Eye (tissue), 1 donor: ENCODE results near the gene TUBA4B.
"Not testable (repeated sequence)": the region's sequence is repeated elsewhere in the genome, so short reads cannot be mapped to it uniquely, and the experiment has no call there.

ENCODE experiments used
- DNase-seq: peaks from one replicate; pipeline ENCODE4 v3.0.0-alpha.2; 2015

TUBA4B gene

DNA sequence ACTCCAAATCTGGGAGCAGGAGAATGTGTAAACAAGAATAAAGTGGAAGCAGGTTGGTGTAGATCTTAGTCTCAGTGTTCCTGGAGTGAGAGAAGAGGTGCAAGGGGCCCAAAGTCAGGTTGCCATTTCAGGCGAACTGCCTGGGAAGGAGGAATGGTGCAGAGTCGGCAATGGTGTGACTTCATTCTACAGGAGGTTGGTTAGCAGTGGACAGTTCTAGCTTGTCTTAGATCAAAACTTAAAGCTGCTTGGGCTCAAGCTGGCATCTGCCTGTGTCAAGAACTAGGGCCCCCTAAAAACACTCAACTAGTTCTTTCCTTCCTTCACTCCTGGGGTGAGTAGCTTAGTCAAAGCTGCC, 4.2 kb upstream of the TUBA4B start:
- DNase-seq, result no peak

GRCh38 chr2:219249203-219249980, 3.7 kb upstream of the TUBA4B start:
- peak; percentile 55 for DNase-seq

- DNase-seq, result no peak
Observed at GRCh38 chr2:219250049-219250781, 2.8 kb upstream of the TUBA4B start.

DNA sequence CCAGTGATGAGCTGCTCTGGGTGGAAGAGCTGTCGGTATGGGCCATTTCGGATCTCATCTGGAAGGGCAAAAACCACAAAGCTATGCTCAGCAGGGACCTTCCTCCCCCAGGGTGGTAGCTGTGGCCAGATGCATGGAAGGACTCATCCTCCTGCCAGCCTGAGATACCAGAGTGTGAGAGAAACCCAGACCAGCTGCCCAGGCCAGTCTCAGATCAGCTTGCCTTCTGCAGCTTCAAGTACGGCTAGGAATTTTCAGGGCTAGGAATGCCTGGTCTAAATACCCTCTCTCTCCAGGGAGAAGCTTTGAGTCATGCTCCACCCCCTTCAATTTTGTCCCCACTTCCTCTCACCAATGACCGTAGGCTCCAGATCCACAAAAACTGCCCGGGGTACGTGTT, 1.4 kb upstream of the TUBA4B start:
- DNase-seq, result no peak

GRCh38 chr2:219252084-219252483, 959 bp upstream of the TUBA4B start:
- no peak for DNase-seq

DNA sequence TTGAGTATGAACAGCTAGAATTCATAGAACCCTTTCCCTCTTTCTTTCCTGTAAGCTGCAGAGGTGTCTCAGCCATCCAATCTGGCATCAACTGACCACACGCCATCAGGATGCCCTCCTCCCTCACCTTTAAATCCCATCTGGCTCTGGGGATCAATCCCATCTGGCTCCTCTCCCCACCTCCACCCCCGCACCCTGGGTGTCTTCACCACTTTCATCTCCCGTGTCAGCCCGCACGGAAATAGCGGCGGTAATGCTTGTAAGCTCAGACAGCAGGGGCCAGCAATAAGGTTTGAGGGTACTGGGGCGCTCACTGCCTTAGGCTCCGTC, 508 bp upstream of the TUBA4B start:
- DNase-seq, result no peak

GRCh38 chr2:219253753-219254589, 928 bp downstream of the TUBA4B start, which contains the start of gene TUBA4A:
TSS of gene TUBA4A (minus strand) at chr2:219253918. CDS start at chr2:219253858, 60 bp downstream.
- peak; percentile 70 for DNase-seq

- DNase-seq, result no peak
Observed at GRCh38 chr2:219254590-219255201, 1.7 kb downstream of the TUBA4B start.

DNA sequence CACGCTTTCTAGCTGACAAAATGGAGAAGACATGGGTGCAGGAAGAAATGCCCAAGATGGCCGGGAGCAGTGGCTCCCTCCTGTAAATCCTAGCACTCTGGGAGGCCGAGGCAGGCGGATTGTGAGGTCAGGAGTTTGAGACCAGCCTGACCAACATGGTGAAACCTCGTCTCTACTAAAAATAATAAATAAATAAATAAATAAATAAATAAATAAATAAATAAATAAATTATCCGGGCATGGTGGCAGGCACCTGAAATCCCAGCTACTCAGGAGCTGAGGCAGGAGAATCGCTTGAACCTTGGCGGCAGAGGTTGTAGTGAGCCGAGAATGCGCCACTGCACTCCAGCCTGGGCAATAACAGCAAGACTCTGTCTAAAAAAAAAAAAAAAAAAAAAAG, 5.9 kb downstream of the TUBA4B start:
- DNase-seq, result not testable (repeated sequence)

DNA sequence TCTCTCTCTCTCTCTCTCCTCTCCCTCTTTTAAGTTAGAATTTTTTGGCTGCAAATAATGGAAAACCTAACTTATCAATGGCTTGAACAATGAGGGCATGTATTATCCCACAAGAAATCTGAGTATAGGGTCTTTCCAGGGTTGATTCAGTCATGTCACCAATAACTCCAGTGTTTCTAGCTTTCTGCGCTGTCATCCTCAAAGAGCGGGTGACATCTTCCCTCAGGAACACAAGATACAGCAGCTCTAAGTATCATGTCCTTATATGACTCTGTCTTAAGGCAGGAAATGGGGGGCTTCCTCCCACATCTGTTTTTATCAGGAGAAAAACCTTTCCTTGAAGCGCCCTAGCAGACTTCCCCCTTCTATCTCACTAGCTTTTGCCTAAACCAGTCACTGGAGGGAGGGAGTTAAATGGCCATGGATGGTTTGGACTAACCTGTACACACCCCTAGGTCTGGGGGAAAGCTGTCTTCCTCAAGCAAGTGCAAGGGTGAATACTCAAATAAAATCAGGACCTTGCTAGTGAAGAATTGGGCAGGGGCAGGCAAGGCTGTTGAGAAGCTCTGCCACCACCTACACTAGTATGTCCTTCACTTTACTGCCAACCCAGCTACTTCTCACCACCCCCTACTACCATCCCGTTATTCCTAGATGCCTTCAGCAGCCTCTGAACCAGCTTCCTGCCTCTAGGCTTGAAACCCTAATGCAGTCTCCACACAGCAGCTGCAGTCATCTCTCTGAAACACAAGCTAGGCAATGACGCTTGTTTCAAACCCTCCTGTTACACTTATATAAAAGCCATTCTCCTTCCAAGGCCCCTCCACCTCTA, 8.2 kb downstream of the TUBA4B start:
- DNase-seq, result no peak

DNA sequence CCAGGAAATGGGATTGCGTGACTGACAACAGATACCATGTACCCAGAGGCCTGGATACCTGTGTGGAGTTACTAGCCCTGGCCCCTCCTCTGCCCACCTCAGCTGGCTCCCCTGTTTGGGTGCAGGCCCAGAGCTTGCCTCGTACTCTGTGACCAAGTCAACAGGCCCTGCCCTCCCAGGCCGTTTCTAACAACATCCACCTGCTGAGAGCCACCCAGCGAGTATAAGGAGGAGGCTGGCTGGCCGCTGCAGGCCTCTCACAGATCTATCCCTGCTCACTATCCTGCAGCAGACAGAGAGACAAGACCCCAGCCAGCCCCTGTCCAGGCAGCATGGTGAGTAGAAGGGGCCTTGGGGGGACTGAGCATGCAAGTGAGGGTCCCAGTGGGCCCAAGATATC, 13.2 kb downstream of the TUBA4B start:
- DNase-seq, result no peak

- no peak for DNase-seq
Observed at GRCh38 chr2:219266886-219267285, 13.8 kb downstream of the TUBA4B start.

DNA sequence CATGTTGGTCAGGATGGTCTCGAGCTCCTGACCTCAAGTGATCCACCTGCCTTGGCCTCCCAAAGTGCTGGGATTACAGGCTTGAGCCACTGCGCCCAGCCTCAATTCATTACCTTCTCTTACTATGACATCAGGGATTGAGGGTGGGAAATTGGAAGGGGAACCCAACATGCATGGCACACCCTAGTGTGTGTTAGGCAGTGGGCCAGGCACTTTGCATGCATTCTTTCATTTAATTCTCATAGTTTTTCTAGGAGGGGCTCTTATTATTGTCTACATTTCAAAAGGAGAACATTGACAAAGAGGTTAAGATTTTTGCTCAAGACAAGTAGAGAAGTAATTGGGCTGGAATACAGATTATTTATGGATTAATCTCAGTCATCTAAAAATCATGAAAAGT, 15.3 kb downstream of the TUBA4B start:
- no peak for DNase-seq

- DNase-seq, result no peak
Observed at GRCh38 chr2:219269362-219270054, 16.5 kb downstream of the TUBA4B start.

DNA sequence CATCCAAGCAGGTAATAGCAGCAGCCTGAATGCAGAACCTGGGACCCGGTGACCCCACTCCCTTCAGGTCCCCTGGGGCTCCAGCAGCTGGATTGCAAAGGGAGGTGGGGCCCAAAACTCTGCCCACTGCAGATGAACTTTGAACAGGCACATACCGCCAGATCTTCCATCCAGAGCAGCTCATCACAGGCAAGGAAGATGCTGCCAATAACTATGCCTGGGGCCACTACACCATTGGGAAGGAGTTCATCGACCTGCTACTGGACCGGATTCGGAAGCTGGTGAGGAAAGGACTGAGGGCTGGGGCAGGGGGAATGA, 17.0 kb downstream of the TUBA4B start:
- no peak for DNase-seq

DNA sequence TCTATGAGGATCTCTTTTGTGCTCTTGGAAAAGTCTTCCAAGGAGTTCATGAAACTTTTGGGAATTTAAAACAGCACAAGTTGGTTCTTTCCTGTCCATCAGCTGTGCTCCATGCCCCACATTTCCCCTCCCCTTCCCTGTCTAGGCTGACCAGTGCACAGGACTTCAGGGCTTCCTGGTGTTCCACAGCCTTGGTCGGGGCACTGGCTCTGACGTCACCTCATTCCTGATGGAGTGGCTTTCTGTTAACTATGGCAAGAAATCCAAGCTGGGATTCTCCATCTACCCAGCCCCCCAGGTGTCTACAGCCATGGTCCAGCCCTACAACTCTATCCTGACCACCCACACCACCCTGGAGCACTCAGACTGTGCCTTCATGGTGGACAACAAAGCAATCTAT, 18.0 kb downstream of the TUBA4B start:
- DNase-seq, result no peak

DNA sequence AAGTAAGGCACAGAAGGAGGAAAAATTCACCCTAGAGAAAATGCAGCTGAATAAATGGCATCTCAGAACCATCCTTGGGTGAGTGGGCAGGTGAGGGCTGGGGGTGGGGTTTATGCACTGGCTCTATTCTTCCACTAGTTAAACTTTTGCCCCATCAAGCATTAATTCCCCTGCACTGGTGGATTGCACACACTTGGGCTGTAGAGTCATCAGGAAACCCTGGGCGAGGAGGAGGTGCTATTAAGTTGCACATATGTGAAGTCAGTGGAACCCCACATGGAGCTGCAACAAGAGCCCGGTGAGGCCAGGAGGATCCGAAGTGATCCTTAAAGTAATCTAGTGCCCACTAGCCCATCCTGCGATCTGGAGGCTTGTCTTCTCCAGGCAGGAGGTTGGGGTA, 19.3 kb downstream of the TUBA4B start:
- no peak for DNase-seq

GRCh38 chr2:219272995-219273394, 20.0 kb downstream of the TUBA4B start:
- DNase-seq, result no peak

DNA sequence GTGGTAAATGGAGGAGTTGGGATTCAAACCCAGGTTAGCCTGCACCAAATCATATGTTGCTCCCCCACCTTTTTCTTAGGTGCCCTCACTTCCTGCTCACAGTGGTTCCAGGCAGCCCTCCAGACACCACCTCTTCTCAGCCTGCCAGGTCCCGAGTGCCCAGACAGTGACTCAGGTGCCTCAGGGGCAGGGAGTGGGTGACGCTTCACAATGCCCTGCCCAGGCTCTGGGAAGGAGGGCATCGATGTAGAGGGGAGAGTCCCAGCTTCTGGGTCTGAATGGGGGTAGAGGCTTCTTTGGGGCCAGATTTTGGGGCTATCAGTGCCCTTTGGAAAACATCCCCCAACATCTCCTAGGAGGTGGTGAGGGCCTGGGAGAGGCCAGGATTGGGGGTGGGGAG, 20.9 kb downstream of the TUBA4B start:
- no peak for DNase-seq

GRCh38 chr2:219274361-219274921, 21.4 kb downstream of the TUBA4B start:
- peak; percentile 42 for DNase-seq
